ENCODE data around the gene DCLK1.

DNA sequence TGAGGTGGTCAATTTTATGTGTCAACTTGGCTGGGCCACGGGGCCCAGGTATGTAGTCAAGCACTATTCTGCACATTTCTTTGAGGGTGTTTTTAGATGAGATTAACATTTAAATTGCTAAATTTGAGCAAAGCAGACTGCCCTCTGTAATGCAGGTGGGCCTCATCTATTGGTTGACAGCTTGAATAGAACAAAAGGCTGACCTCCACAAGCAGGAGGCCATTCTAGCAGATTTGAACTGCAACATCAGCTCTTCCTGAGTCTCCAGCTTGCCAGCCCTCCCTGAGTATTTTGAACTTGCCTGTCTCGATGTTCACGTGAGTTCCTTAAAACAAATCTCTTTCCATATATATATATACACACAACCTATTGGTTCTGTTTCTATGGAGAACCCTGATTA, 134.8 kb downstream of the DCLK1 start:
- TF ChIP-seq CTCF (IDR thresholded peaks at IDR 0.05; ENCODE audit: low read depth, low read length, missing input control) = no peak
- TF ChIP-seq, protein P1, sequence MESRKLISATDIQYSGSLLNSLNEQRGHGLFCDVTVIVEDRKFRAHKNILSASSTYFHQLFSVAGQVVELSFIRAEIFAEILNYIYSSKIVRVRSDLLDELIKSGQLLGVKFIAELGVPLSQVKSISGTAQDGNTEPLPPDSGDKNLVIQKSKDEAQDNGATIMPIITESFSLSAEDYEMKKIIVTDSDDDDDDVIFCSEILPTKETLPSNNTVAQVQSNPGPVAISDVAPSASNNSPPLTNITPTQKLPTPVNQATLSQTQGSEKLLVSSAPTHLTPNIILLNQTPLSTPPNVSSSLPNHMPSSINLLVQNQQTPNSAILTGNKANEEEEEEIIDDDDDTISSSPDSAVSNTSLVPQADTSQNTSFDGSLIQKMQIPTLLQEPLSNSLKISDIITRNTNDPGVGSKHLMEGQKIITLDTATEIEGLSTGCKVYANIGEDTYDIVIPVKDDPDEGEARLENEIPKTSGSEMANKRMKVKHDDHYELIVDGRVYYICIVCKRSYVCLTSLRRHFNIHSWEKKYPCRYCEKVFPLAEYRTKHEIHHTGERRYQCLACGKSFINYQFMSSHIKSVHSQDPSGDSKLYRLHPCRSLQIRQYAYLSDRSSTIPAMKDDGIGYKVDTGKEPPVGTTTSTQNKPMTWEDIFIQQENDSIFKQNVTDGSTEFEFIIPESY (IDR thresholded peaks at IDR 0.05) = no peak
- TF ChIP-seq TAF1 (conservative IDR thresholded peaks at IDR 0.05) = no peak
- TF ChIP-seq EGR1 (IDR thresholded peaks at IDR 0.05; ENCODE audit: low read depth in 2 of 2) = no peak
- TF ChIP-seq RAD21 (IDR thresholded peaks at IDR 0.05) = no peak
- no peak for TF ChIP-seq MAX (IDR thresholded peaks at IDR 0.05)
- no peak for TF ChIP-seq REST (IDR thresholded peaks at IDR 0.05)
